Cerebellar cortex (tissue), 1 donor: ENCODE measurements around the gene FOXR2.

Source experiments
- DNase-seq: peaks from one replicate; pipeline ENCODE4 v3.0.0-alpha.2; 2015; ENCODE audit warnings: low spot score

FOXR2 gene

GRCh38 chrX:55623100-55623499 is at the start of gene FOXR2:
FOXR2 (plus strand) TSS chrX:55623400; CDS start chrX:55623712, 312 bp downstream.
- no peak for DNase-seq

GRCh38 chrX:55579115-55579514 is 44.1 kb upstream of the FOXR2 start:
- DNase-seq = no peak

GRCh38 chrX:55582447-55582846 is 40.8 kb upstream of the FOXR2 start:
- no peak for DNase-seq

- DNase-seq = no peak
Measured at GRCh38 chrX:55593296-55593695, 29.9 kb upstream of the FOXR2 start.

GRCh38 chrX:55593756-55594257 is 29.4 kb upstream of the FOXR2 start:
- DNase-seq = no peak

GRCh38 chrX:55598333-55598732 is 24.9 kb upstream of the FOXR2 start:
- no peak for DNase-seq

- DNase-seq = no peak
Measured at GRCh38 chrX:55619547-55619946, 3.7 kb upstream of the FOXR2 start.

- DNase-seq = no peak
Measured at GRCh38 chrX:55624403-55624802, 1.2 kb downstream of the FOXR2 start.

- no peak for DNase-seq
Measured at GRCh38 chrX:55636109-55636508, 12.9 kb downstream of the FOXR2 start.

- no peak for DNase-seq
Measured at GRCh38 chrX:55638933-55639332, 15.7 kb downstream of the FOXR2 start.

GRCh38 chrX:55640854-55641253 is 17.7 kb downstream of the FOXR2 start:
- DNase-seq = no peak

GRCh38 chrX:55648434-55648833 is 25.2 kb downstream of the FOXR2 start:
- no peak for DNase-seq

- DNase-seq = no peak
Measured at GRCh38 chrX:55659931-55660330, 36.7 kb downstream of the FOXR2 start.

GRCh38 chrX:55663584-55663983 is 40.4 kb downstream of the FOXR2 start:
- no peak for DNase-seq

GRCh38 chrX:55668084-55668483 is 44.9 kb downstream of the FOXR2 start:
- no peak for DNase-seq
